NCI-H748 (cell line): Measurements from ENCODE around the gene CD44.

Source experiments
- DNase-seq: peaks from one replicate; lab custom pipeline; 2025; ENCODE audit not compliant: unreplicated experiment; lab: John Stamatoyannopoulos, UW

The CD44 gene

GRCh38 chr11:35136311-35136710 lies 2.7 kb upstream of the CD44 start:
- no peak for DNase-seq

- no peak for DNase-seq
Observed at GRCh38 chr11:35138058-35138457, 913 bp upstream of the CD44 start.

GRCh38 chr11:35138606-35138942 lies 397 bp upstream of the CD44 start:
- DNase-seq, result peak; percentile 43

- DNase-seq, result peak; percentile 84
Observed at GRCh38 chr11:35139722-35140282, 831 bp downstream of the CD44 start.

DNA sequence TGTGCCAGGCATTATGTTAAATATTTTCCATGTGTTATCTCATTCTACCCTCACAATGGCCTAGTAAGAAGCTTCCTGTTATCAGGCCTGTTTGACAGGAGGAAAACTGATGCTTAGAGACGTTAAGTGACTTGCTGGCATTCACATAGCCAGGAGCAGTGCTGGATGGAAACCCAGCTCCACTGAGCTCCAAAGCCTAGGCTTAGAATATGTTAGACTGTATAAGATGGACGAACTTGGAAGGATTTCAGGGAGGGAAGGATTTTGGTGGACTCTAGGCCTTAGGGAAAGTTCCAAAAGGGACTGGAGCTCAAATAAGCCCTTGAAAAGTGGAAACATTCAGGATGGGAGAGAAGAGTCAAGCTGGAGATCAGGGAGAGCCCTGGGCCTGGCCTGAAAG lies 2.1 kb downstream of the CD44 start:
- DNase-seq, result no peak

GRCh38 chr11:35141571-35141971 lies 2.6 kb downstream of the CD44 start:
- no peak for DNase-seq

DNA sequence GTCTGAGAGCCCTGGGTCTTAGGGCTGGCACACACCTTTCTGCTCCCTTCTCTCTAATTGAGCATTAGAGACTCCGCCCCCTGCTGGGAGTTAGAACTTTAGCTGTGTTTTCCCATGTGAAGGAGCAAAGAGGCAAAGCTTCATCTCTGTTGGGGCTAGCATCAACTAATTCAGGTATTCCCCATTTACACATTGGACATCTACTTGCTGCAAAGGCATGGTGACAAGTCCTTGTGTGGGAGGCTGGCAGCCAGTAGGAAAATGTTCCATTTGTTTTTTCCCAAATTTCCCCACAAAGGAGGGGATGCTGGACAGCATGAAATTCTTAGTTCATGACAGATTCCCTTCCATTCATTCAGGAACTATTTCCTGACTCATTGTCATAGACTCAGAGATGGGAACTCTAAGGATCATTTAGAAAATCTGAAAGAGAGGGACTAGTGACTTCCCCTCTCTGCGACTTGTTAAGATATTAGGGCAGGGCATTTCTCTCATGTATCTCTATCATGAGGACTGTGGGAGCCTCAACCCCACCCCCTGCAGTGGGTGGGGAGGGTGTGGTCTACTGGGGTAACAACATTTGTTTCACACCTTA lies 3.6 kb downstream of the CD44 start:
- no peak for DNase-seq

GRCh38 chr11:35143297-35144135 lies 4.5 kb downstream of the CD44 start:
- DNase-seq, result no peak

DNA sequence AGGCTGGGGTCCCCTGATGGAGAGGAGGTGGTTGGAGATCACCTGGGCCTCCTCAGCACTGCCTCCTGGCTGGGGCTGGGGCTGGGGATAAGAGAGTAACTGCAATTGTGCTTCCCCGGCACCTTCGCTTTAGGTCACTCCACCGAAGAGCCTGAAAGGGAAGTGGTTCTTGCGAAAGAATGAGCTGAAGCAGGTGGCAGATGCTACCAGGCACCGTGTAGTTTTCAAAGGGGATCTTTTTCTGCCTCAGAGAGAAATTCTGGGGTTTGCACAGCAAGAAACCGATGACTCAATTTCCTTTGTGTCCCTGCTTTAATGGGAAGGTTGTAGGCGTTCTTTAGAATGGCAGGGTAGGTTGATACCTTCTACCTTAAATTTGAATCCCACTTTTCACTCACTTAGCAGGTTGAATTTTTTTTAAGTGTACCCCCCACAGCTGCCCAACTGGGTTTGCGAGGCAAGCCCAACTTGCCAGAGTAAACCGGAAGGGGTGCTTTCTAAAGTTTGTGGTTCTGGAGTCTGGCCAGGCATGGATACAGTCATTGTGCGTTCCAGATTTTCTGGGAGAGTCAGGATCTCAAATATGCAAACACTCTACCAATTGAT lies 5.3 kb downstream of the CD44 start:
- no peak for DNase-seq

GRCh38 chr11:35144806-35145205 lies 5.8 kb downstream of the CD44 start:
- DNase-seq, result no peak

- DNase-seq, result no peak
Observed at GRCh38 chr11:35145271-35145670, 6.3 kb downstream of the CD44 start.

DNA sequence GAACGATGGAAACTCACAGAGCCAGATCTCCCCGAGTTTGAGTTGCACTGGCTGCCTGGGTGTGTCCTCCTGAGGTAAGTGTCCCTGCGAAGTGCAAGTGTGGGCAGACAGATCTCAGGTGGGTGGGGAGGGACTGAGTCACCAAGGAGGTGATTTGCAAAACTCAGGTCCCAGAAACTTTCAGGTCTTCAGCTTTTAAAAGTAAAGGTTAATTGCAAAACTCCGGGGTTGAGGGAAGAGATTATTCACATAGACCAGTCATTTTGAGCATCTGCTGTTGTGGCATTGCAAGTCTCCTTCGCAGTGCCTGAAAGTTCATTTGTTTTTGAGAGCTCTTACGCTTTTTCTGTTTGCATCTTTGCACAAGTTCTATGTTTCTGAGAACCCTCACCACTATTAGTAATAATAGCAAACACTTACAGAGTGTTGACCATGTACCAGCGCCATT lies 7.1 kb downstream of the CD44 start:
- DNase-seq, result no peak

GRCh38 chr11:35146711-35147110 lies 7.7 kb downstream of the CD44 start:
- no peak for DNase-seq

GRCh38 chr11:35147235-35147634 lies 8.3 kb downstream of the CD44 start:
- no peak for DNase-seq

GRCh38 chr11:35148163-35148837 lies 9.3 kb downstream of the CD44 start:
- no peak for DNase-seq

DNA sequence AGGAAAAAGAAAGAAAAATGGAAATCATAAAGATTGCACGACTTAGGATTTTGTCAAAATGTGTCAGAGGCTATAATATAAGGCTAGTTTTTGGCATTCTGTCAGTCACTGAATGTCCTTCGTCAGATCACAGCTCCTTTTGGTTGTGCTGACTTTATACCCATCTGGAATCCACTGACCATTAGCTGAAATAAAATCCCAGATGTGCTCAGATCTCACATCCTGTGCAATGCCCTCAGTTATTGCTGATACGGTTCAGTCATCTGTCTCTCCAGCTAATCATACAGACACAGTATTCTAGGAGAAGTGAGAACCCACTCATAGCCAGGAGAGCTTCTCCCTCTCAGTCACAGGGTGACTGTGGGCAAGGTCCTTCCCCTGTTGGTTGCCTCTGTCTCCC lies 11.5 kb downstream of the CD44 start:
- DNase-seq, result no peak

GRCh38 chr11:35151241-35151640 lies 12.3 kb downstream of the CD44 start:
- no peak for DNase-seq

- DNase-seq, result no peak
Observed at GRCh38 chr11:35151683-35152280, 12.8 kb downstream of the CD44 start.

- no peak for DNase-seq
Observed at GRCh38 chr11:35152575-35152974, 13.6 kb downstream of the CD44 start.

- DNase-seq, result no peak
Observed at GRCh38 chr11:35153280-35153679, 14.3 kb downstream of the CD44 start.

DNA sequence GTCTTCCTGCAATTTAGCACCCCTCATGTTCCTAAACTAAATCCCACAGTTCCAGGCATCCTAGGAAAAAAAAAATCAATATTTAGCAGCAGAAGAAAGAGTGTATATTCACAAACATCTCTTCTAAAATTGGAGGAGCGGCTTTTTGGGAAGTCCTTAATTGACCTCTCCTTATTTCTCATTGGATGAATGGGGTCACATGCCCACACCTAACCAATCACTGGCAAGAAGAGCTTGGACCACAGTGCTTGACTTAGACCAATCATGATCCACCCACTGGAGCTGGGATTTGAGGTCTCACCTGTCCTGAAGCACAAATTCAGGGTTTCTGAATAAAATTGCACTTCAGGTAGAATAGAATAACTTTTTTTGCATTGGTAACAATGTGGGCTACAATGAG lies 16.0 kb downstream of the CD44 start:
- DNase-seq, result no peak
